A673 (cell line): Measurements from ENCODE around the gene TOMM70. TPM values are rescaled to one million over a fixed set of nuclear protein-coding genes. Genes with fewer than 3 reads are reported as not detected.
"Not testable (repeated sequence)": the region's sequence is repeated elsewhere in the genome, so short reads cannot be mapped to it uniquely, and the experiment has no call there.

ENCODE experiments used
- BruUV-seq: library from RNA; stranded (reverse); fragments of 400-500 nt; replicated peaks from 2 replicates; lab custom pipeline; 2021; lab: Mats Ljungman, UMichigan
- CTCF ChIA-PET: fragments of 300-600 bp; sonication (Branson Sonifier 250); formaldehyde crosslinking; loops from one replicate; lab custom pipeline; 2022; ENCODE audit warnings: antibody characterized with exemption; lab: Charles Lee
- POLR2A ChIA-PET: fragments of 300-600 bp; sonication (Branson Sonifier 250); formaldehyde crosslinking; loops from one replicate; lab custom pipeline; 2022; ENCODE audit warnings: antibody characterized with exemption; ENCODE audit not compliant: low non-redundant PET; lab: Charles Lee
- DNase-seq: peaks from one replicate; pipeline ENCODE4 v3.0.0-alpha.2; 2015; ENCODE audit warnings: low spot score
- H3K27ac ChIP-seq: fragments of 200-600 bp; sonication (generic); 2 replicates; pipeline ENCODE4 v1.5.1; 2016; ENCODE audit warnings: mixed run types, low read depth, mild to moderate bottlenecking, mixed read lengths, antibody characterized with exemption, low read length; ENCODE audit not compliant: poor library complexity, severe bottlenecking
- H3K27me3 ChIP-seq: fragments of 200-600 bp; sonication (generic); replicated peaks from 2 replicates; pipeline ENCODE4 v1.6.1; 2017; ENCODE audit warnings: mixed run types, low read depth, mild to moderate bottlenecking, mixed read lengths, antibody characterized with exemption, low read length; ENCODE audit not compliant: insufficient read depth, poor library complexity
- H3K36me3 ChIP-seq: fragments of 200-600 bp; sonication (generic); 2 replicates; pipeline ENCODE4 v1.6.1; 2016; ENCODE audit warnings: mixed run types, mild to moderate bottlenecking, mixed read lengths, antibody characterized with exemption, low read length; ENCODE audit not compliant: insufficient read depth, poor library complexity, severe bottlenecking
- H3K4me1 ChIP-seq: fragments of 200-600 bp; sonication (generic); 2 replicates; pipeline ENCODE4 v1.6.1; 2017; ENCODE audit warnings: mixed run types, mild to moderate bottlenecking, mixed read lengths, antibody characterized with exemption, low read length; ENCODE audit not compliant: insufficient read depth, poor library complexity, severe bottlenecking
- H3K4me3 ChIP-seq: fragments of 200-600 bp; sonication (generic); 2 replicates; pipeline ENCODE4 v1.5.1; 2016; ENCODE audit warnings: low read depth, mixed run types, mild to moderate bottlenecking, mixed read lengths, low read length; ENCODE audit not compliant: poor library complexity, severe bottlenecking
- H3K9me3 ChIP-seq: fragments of 200-600 bp; sonication (generic); 2 replicates; pipeline ENCODE4 v1.6.1; 2016; ENCODE audit warnings: mixed run types, low read depth, mild to moderate bottlenecking, mixed read lengths, antibody characterized with exemption, low read length; ENCODE audit not compliant: poor library complexity, severe bottlenecking
- CTCF ChIP-seq: fragments of 300-800, 200-600 bp; sonication (generic); conservative IDR thresholded peaks from 2 replicates; pipeline ENCODE4 v1.5.1; 2017; ENCODE audit warnings: low read depth, mild to moderate bottlenecking, antibody characterized with exemption, low read length, moderate library complexity, mixed read lengths
- EZH2 ChIP-seq: fragments of 200-600 bp; sonication (generic); IDR thresholded peaks from 2 replicates; pipeline ENCODE4 v1.6.1; 2017; ENCODE audit warnings: borderline replicate concordance, low read depth, mild to moderate bottlenecking, mixed read lengths, antibody characterized with exemption, low read length; ENCODE audit not compliant: poor library complexity, severe bottlenecking
- intact Hi-C: fragments of 100-400 bp; cut with micrococcal nuclease; formaldehyde crosslinking; loops from one replicate; pipeline ENCODE4 v1.10.0; 2022; ENCODE audit not compliant: unreplicated experiment
- total RNA-seq: library from RNA; stranded (reverse); gene quantifications from 2 replicates; pipeline ENCODE4 v1.2.3, GENCODE V29; 2021

TOMM70 gene
- total RNA-seq, 1 experiment from 2014 or later, result 54.4 TPM

- Histone ChIP-seq H3K36me3 (peaks cover 59% of the 10 kb centered on the region), H3K27me3 (no peaks in the 10 kb centered on the region), H3K4me1 (no peaks in the 10 kb centered on the region), H3K27ac (no peak overlapping the region), H3K9me3 (no peaks in the 10 kb centered on the region), H3K4me3 (no peak overlapping the region)
- TF ChIP-seq EZH2, result no peak
- no peak for TF ChIP-seq CTCF
- intact Hi-C loops, result no loop called here
- BruUV-seq, result no TSS peak
- POLR2A ChIA-PET, result no interaction called here
- CTCF ChIA-PET, result no interaction called here
- DNase-seq, result no peak
Measured at GRCh38 chr3:100354850-100355249, 46.0 kb downstream of the TOMM70 start.

DNA sequence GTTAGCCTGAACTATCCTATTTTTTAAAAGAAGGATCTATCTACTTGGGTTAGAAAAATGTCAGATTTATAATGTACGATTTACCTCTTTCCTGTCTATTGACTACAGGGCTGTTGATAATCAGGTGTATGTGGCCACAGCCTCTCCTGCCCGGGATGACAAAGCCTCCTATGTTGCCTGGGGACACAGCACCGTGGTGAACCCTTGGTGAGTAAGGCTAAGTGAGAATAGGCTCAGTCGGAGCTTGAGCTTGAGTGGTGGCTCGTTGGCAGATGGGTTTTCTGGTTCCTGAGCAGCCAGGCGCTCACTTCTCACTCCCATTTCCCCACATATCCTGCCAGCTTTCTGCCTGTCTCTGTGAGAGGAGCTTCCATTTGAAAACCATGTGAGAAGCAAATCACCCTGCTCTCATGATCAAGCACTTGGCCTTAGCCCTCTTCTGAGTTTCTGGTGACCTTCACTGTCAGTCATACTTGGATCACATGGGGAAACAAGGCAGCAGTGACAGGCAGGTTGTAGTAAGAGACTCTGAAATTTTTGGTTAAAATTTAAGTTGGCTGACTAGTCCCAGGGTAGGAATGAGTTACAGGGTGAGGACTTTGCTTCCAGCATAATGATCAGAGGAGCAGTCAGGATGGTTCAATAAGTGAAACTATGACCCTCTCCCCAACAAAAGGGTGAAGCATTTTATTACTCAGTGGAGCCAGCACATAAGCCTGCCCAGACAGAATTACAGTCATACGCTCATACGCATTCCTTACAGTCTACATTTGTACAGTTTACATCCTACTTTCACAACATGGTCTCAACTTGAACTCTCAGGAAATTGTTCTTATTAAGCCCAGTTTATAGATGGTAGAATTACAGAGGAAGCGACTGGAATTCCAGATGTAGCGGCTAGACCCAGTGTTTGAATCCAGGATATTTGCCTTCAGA is 48.3 kb downstream of the TOMM70 start:
- H3K27me3 ChIP-seq, result no peaks in the 10 kb centered on the region
- POLR2A ChIA-PET, result no interaction called here
- intact Hi-C loops, result no loop called here
- H3K4me1 ChIP-seq, result no peaks in the 10 kb centered on the region
- no peaks in the 10 kb centered on the region for H3K9me3 ChIP-seq
- no peak overlapping the region for H3K27ac ChIP-seq
- no TSS peak for BruUV-seq
- DNase-seq, result no peak
- no peak overlapping the region for H3K4me3 ChIP-seq
- CTCF ChIA-PET, result no interaction called here
- H3K36me3 ChIP-seq, result peaks cover 76% of the 10 kb centered on the region
- TF ChIP-seq EZH2, result no peak
- no peak for TF ChIP-seq CTCF

DNA sequence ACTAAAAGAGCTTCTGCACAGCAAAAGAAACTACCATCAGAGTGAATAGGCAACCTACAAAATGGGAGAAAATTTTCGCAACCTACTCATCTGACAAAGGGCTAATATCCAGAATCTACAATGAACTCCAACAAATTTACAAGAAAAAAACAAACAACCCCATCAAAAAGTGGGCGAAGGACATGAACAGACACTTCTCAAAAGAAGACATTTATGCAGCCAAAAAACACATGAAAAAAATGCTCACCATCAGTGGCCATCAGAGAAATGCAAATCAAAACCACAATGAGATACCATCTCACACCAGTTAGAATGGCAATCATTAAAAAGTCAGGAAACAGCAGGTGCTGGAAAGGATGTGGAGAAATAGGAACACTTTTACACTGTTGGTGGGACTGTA is 49.1 kb downstream of the TOMM70 start:
- intact Hi-C loops, H3K4me1 ChIP-seq, DNase-seq, BruUV-seq, POLR2A ChIA-PET, H3K9me3 ChIP-seq, H3K27me3 ChIP-seq, CTCF ChIA-PET, H3K4me3 ChIP-seq, H3K27ac ChIP-seq: not testable (repeated sequence)
- peaks cover 73% of the 10 kb centered on the region for H3K36me3 ChIP-seq
